ENCODE results near the gene STAP2.
"Not testable (repeated sequence)": the region's sequence is repeated elsewhere in the genome, so short reads cannot be mapped to it uniquely, and the experiment has no call there.

Gene STAP2

DNA sequence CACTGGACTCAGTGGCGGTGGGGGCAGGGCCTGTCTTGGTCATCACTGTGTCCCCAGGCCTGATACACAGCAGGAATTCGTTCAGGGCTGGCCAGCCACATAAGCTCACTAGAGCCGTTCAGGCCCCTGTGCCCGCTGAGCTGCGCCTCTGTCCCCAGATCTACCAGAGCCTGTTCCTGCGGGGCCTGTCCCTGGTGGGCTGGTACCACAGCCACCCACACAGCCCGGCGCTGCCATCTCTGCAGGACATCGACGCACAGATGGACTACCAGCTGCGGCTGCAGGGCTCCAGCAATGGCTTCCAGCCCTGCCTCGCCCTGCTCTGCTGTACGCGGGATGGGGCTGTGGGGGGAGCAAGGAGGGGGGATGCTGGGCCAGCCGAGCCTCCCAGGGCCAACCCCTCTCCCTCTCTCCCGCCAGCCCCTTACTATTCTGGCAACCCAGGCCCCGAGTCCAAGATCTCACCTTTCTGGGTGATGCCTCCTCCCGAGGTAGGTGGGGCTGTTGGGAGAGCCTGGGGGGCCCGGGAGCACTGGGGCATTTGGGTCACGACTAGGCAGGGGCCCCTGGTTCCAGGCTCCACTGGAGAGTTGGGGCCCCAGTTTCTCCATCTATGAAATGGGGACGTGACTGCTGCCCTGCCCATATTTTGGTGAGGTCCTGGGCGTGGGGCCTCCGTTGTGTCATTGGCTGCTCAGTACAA is 18.6 kb upstream of the STAP2 start:
- no peak for DNase-seq

DNA sequence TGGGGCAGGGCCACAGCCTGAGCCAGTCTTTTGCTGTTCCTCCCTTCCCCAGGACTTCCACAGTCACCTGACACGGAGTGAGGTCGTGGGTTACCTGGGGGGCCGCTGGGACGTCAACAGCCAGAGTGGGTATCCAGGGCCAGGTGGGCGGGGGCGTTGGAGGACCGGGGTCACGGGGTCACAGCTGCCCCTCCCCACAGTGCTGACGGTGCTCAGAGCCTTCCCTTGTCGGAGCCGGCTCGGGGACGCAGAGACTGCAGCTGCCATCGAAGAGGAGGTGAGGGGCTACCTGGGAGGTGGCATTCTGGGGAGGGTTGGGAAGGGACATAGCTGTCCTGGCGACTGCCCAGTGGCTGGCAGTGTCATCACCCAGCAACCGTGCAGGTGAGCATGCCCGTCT is 16.3 kb upstream of the STAP2 start:
- no peak for DNase-seq

DNA sequence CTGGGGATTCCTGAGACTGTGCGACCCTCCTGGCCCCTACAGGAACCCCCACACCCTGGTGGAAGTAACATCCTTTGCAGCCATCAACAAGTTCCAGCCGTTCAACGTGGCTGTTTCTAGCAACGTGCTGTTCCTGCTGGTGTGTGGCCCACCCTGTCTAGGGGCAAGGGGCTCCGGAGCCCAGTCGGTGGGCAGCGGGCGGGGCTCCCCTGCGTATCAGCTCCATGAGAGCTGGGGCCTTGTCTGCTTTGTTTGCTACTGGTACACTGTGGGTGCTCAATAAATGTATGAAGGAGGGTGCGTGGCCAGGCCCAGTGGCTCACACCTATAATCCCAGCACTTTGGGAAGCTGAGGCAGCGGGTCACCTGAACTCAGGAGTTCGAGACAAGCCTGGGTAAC is 15.7 kb upstream of the STAP2 start:
- DNase-seq: no peak

DNA sequence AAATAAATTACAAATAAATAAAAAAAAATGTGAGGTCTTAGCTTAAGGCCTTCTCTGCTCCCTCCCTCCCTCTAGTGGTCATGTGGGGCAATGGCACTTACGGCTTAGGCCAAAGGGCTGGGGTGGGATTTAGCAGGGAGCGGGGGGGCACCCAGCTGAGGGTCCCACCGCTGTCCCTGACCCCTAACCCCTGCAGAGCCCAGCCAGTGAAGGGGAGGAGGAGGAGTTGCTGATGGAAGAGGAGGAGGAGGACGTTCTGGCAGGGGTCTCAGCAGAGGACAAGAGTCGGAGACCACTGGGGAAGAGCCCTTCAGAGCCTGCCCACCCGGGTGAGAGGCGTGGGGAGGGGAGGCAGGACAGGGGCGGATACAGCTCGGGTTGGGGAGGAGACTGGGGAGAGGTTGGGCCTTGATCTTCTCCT is 14.1 kb upstream of the STAP2 start:
- peak; percentile 10 for DNase-seq

DNA sequence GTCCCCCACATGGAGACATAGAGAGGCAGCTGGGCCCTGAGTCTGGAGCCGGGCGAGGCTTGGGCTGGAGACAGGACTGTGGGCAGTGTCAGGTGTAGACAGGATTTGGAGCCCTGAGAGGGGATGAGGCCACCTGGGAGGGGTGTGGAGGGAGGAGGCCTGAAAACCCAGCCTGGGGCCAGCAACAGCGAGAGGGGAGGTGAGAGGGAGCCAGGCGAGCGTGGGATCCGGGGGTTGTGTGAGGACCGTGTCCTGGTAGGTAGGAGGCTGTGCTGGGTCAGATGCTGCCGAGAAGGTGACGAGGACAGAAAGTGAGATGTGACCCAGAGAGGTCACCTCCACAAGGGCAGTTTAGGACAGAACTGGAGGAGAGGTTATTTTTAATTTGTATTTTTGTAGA is 12.1 kb upstream of the STAP2 start:
- no peak for DNase-seq

DNA sequence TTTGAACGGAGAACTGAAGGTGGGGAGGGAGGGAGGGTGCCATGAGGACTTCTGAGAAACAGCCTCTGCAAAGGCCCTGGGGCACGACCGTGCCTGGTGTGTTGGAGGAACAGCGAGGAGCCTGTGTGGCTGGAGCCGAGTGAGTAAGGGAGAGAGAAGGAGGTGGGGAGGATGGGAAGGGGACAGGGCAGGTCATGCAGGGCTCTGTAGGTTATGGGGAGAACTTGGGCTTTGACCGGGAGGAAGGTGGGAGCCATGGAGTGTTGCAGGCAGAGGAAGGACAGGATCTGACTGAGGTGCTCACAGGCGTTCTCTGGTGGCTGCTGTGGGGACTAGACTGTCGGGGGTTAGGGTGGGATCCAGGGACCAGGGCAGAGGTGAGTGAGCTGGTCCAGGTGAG is 11.5 kb upstream of the STAP2 start:
- DNase-seq: no peak

DNA sequence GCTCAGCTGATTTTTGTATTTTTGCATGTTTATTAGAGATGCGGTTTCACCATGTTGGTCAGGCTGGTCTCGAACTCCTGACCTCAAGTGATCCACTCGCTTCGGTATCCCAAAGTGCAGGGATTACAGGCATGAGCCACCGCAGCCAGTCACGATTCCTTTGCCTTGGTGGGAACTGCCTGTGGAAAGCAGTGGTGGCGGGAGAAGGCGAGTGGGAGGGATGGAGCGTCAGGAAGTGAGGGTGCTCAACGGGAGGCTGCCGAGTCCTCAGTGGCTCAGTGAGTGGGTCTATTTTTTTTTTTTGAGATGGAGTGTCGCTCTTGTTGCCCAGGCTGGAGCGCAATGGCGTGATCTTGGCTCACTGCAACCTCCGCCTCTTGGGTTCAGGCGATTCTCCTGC is 10.6 kb upstream of the STAP2 start:
- DNase-seq: not testable (repeated sequence)

DNA sequence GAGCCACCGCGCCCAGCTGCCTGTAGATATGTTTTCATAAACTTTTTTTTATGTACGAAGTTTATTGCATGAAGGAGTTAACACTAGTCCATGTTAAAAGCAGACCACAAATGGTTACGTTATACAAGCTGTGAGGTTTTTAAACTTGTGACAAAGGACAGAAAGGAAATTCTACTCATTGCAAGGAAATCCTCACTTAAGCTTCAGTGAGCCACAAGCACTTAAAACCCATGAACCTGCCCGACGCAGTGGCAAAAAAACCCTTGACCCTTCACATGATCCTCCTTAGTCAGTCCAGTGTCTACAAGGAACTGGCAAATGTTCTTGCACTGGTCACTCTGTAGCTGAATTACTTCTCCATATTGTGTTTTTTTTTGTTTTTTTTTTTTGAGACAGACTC is 8.9 kb upstream of the STAP2 start:
- DNase-seq: no peak

DNA sequence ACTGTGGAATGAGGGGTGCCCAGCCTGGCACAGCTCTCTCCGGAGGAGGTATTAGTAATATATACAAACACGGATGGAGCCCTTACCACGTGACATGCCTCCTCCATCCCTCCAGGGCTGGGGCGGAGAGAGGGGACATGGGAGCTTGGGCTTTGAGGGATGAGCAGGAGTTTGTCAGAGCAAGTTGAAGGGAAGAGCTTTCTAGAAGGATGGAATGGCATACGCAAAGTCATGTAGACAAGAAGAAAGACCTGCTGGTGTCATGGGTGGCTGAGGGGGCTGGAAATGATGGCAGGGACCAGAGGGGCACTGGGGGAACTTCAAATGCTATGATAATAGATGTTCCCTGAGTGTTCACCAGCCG is 7.4 kb upstream of the STAP2 start:
- DNase-seq: no peak

DNA sequence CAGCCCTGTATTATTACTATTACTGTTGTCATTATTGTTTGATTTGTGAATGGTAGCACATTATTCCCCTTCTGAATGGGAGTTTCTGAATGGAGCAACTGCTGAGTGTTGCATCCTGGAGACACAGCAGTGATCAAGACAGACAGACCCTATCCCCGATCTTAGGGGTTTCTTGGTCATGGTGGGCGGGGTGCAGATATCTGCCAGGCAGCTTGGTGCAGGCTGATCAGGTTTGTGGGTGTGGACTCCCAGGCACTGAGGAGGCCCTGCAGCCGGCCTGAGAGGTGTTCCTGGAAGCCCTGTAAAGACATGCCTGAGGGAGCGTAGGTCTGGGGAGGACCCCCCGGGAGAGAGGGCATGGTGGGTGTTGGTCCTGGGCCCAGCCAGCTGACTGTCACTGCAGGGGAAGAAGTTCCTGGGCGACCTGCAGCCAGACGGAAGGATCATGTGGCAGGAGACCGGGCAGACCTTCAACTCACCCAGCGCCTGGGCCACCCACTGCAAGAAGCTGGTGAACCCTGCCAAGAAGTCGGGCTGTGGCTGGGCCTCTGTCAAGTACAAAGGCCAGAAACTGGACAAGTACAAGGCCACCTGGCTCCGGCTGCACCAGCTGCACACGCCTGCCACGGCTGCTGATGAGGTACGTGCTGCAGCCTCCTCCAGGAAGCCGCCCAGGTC is 6.9 kb upstream of the STAP2 start:
- DNase-seq: no peak

DNA sequence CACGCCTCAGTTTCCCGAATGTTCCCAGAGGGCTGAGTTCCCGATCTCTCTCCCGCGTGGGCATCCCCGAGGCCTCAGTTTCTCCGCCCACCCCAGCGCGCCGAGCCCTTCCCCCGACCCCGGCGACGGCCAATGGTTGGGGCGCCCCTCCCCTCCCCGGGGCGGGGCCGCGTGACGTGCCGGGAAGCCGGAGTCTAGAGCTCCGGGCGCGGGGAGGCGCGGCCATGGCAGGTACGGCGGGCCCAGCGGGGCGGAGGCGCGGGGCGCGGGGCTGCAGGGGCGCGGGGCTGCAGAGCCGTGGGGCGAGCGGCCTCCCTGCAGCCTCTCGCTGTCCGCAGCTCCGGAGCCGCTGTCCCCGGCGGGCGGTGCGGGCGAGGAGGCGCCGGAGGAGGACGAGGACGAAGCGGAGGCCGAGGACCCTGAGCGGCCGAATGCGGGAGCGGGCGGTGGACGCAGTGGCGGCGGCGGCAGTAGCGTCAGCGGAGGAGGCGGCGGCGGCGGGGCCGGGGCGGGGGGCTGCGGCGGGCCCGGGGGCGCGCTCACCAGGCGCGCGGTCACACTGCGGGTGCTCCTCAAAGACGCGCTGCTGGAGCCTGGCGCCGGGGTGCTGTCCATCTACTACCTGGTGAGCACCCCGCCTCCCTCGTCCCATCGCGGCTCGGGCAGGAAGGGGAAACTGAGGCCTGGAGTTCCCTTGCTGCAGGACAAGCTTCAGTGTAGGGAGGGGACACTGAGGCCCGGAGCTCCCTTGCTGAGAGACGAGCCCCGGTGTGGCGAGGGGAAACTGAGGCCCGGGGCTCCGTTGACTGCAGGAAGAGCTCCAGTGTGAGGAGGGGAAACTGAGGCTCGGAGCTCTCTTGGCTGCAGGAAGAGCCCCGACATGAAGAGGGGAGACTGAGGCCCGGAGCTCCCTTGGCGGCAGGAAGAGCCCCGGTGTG is 5.0 kb upstream of the STAP2 start, which contains the start of gene MPND:
Gene MPND, plus strand, starts transcription at position 193 of the 938 bp plus-strand sequence. Its CDS starts 32 bp downstream, at position 225.
- no peak for DNase-seq

DNA sequence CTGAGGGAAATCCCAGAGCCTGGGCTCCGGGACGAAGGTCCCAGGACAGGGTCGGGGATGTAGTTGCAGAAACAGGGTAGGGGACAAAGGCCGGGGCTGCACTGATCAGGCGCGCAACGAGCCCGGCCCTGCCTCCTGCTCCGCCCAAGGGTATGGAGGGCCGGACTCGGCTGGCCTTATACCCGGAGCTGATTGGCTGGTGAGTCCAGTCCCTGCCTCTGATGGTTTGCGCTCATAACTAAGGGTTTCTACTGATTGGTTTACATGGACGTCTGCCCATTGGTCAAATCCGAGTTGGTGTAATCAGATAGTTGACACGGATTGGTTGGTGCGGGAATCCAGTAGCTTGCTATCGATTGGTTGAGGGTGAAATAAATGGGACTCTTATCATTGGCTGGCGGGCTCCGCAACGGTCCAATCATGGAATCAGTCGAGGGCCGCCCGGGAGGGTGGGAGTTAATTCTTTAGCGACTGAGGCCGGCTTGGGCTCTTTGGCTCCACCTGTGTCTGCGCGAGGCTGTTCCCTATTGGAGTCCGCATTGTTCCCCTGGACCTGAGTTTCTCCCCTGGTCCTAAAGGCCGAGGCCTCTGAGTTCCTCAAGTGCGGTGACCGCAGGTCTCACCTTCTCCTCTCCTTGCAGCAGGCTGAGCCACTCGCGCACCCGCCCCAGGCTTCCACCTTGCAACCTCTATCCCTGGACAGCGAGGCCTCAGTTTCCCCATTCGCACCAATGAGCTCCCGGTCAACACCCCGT is 4.2 kb upstream of the STAP2 start:
- DNase-seq: peak; percentile 100

DNA sequence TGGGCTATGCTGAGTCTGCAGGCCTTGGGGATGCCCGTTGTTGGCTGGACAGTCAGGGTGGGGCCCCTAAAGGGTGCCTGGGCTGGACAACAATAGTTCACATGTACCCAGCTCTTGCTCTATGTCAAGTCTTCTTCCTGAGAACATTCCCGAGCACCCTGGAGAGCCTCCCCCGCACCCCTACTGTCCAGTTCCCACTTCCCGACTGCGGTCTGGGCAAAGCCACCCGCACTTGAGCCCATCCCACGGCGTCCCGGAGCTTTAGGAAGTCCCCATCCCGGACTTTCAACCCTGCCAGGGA is 3.6 kb upstream of the STAP2 start:
- DNase-seq: no peak

DNA sequence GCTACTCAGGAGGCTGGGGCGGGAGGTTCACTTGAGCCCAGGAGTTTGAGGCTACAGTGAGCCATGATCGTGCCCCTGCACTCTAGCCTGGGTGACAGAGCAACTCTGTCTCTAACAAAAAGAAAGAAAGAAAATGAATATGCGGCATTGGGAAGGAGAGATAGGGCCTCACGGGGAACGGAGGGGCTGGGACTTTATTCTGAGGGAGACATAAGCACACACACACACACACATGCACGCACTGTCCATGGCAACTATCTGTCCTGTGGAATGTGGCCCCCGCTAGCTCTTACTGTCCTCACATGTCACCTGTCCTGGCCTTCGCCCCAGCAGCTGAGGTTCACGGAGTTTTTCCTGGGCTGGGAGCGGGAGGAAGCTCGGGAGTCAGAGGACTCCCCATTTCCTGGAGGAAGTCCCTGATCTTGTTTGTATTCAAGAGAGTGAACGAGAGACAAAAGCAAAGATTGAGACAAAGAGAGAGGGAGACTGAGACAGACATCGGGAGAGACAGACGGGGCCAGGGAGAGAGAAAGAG is 654 bp downstream of the STAP2 start:
- no peak for DNase-seq

DNA sequence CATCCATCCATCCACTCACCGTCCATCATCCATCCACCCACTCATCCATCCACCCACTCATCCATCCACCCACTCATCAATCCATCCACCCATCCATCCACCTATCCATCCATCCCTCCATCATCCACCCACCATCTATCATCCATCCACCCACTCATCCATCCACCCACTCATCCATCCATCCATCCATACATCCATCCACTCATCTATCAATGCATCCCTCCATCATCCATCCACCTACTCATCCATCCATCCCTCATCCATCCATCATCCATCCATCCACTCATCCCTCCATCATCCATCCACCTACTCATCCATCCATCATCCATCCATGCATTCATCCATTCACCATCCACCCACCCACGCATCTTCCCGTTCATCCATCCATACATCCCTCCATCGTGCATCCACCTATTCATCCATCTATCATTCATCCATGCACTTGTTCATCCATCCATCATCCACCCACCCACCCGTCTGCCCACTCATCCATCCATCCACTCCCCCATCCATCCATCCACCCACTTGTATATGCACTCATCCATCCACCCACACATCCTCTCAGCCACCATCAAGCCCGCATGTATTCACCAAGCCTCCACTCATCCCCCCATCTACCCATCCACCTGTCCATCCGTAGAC is 3.6 kb downstream of the STAP2 start:
- no peak for DNase-seq

DNA sequence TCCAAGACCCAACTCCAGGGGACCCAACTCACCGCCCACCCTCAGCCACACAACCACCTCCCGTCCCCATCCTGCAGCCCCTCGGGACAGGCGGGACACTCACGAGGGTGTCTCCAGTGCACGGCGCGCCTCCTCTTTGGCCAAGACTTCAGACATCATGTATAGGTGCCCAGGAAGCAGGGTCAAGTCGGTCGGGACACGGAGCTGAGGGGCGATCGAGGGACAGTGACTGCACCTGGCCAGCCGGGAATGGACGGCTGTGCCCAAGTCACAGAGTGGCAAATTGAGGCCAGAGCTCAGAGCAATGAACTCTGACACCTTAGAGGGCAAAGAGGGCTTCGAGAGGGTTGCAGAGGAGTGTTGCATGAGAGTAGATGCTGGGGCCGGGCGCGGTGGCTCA is 8.8 kb downstream of the STAP2 start:
- DNase-seq: no peak

DNA sequence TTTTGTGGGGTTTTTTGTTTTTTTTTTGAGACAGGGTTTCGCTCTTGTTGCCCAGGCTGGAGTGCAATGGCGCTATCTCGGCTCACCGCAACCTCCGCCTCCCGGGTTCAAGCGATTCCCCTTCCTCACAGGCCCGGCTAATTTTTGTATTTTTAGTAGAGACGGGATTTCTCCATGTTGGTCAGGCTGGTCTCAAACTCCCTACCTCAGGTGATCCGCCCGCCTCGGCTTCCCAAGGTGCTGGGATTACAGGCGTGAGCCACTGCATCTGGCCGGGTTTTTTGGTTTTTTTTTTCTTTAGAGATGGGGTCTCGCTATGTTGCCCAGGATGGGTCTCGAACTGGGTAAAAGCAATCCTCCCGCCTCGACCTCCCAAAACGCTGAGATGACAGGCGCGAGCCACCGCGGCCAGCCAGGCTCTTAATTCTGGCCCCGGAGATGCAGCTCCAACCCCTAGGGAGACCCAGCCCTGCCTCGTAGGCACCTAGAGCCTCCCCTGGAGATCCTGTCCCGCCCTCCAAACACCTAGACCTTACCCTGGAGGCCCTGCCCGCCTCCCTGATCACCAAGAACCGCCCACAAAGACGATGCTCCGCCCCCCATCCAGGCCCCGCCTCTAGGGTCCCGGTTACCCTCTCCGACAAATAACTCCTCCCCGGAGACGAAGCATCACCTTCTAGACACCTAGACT is 9.5 kb downstream of the STAP2 start:
- not testable (repeated sequence) for DNase-seq

DNA sequence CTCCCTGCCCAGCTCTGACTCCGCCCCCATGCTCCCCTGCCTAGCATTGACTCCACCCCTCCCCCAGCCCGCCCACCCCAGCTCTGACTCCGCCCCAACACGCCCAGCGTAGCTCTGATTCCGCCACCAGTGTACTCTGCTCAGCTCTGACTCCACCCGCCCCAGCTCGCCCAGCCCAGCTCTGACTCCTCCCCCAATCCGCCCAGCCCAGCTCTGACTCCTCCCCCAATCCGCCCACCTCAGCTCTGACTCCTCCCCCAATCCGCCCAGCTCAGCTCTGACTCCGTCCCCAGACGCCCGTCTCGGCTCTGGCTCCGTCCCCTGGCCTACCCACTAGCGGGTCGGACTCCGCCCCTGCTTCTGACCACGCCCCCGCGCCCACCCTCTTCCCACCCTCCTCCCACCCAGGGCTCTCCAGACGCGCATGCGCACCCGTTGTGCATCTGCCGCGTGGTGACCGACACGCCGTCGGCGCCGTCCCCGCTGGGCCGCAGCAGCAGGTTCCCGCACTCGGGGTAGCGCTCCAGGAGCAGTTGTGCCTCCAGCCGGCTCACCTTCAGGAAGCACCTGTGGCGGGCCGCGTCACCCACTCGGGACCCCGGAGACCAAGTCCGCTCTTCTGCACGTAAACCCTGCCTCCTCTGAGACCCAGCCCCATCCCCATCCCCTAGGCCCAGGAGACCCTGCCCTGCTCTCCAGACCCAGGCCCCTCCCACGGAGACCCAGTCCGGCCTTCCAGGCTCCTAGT is 10.2 kb downstream of the STAP2 start:
- DNase-seq: peak; percentile 89

DNA sequence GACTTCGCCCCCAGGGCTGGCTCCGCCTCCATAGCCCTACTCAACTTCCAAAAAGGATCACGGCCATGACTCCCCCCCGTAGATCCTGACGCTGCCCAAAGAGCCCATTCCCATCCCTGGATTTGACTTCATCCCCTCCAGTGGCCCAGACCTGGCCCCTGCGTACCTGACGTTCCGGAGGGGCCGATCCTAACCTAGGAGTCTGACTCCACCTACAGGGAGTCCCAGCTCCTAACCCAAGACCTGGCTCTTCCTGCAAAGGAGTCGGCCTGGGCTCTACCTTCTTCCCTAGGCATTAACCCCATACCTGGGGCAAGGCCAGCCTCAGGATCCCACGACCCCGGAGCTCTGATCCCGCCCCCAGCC is 10.8 kb downstream of the STAP2 start:
- no peak for DNase-seq

DNA sequence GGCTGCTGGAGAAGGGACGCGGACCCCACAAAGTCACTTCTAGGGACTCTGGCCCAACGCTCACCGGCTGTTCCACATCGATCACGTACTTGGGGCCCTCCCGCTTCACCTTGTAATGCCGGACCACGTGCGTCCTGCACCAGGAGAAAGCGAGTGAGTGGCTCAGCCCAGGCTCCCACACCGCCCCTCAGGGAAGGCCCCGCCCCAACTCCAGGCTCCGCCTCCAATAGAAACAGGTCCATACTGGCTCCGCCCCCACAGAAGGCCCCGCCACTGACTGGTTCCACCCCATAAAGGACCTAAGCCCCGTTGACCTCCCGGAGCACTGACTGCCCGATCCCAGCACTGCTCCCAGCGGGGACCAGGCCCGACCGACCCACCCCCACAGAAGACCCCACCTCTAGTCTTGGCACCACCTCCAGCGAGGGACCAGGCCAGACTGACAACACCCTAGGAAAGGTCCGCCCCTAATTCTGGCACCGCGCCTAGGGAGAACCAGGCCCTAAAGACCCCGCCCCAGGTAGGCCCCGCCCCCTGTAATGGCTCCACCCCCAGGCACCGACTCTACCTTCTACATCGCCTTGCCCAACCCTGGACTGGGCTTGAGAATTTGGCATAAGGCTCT is 11.3 kb downstream of the STAP2 start:
- no peak for DNase-seq

DNA sequence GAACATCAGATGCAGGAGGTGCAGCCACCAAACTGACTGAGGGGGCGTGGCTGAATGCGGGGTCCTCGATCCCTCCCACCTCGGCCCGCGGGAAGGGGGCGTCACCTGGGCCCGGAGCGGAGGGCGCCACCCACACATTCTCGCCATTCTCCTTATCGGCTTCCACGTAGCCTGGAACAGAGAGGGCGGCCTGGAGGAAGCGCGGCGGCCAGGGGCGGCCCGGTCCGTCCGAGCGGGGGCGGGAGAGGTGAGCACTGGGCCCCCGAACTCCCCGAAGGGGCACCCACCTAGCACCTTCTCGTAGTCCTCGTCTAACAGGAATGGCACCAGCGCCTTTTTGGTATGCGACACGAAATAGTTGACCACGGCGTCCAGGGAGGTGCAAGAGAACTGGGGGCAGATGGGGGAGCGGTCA is 11.8 kb downstream of the STAP2 start:
- no peak for DNase-seq

Measured in NCI-H524 treated with DMSO at 0.1 percent for 48 hours (cell line).